HG03066 (cell line): ENCODE data around the gene CDK15.
"Not testable (repeated sequence)": the region's sequence is repeated elsewhere in the genome, so short reads cannot be mapped to it uniquely, and the experiment has no call there.

Experiments used
- ATAC-seq: cut with Tn5 transposase; IDR thresholded peaks from one replicate; pipeline ENCODE4 v1.9.1; 2021; ENCODE audit warnings: low read depth; ENCODE audit not compliant: unreplicated experiment

Gene CDK15

DNA sequence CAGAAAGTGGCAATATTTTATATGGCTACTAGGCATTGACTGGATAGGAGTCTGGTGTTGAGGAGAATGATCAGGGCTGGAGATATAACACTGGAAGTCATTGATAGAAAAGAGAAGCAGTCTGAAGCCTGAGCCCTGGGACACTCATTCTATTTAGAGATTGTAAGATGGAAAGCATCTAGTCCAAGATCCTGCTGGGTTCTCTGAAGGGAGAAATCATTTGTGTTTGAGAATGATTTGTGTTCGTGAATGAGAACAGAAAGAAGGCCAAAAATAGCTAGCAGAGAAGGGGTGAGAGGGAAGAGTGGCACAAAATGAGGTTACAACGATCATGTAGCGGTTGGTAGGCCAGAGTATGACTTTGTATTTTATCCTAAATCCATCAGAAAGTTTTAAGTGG lies 18.0 kb upstream of the CDK15 start:
- ATAC-seq: no peak

DNA sequence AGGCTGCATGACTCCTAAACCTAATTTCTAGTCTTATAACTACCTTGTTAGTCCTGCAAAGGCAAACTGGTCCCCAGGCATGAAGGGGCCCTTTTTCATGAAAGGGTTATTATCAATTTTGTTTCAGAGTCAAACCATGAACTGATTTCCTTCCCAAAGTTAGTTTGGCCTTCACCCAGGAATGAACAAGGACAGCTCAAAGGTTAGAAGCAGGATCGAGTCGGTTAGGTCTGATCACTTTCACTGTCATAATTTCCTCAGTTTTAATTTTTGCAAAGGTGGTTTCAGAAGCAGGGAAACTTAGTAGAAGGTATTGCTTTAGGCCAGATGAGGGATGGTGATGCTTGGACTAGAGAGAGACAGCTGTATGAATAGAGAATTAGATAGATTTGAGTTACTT lies 16.9 kb upstream of the CDK15 start:
- ATAC-seq: no peak

DNA sequence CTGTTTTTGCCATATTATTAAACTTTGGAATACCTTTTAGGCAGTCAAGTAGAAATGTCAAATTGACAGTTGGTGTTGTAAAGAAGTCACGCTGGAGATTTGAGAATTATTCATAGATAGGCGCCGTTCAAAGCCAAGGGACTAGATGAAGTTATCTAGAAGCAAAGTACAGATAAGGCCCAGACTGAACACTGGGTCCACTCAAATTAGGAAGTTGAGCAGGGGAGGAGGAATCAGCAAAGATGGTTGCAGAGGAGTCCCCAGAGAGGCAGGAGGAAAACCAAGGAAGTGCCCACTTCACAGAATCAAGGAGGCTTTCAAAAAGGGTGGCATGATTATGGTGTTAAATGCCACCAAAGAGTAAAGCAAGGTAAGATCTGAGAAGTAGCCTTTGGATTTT lies 16.0 kb upstream of the CDK15 start:
- no peak for ATAC-seq

DNA sequence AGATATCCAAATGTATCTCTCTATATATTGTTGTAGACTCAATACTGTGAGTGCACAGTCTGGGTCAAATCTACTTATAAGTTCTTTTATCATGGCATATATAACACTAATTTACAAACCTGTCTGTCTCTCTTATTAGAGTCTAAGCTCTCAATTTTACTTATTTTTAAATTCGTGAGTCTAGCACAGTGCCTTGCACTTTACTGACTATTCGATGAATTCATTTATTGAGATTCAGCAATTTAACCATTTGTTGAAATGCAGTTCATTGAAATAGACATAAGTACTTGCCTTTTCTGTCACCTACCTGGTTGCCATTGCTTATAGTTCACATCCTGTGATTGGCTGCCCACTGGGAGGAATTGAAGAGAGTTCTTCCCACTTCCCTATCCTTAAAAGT lies 15.3 kb upstream of the CDK15 start:
- no peak for ATAC-seq

DNA sequence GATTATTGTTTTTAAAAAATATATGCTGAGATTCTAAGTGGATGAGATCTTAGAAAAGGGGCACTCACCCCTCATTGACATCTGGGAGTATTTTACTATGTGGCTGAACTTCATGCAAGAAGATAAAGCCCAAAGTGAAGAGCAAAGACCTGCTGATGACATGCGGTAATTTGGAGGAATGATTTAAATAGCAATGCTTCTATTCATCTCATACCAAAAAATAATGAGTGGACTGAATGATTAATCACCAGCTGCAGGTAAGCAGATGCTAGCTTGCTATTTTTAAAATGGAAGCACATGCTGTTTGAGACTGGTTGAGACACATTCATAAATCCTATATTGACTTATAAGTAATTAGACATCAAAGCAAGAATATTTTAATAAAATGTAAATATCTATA lies 12.7 kb upstream of the CDK15 start:
- no peak for ATAC-seq

DNA sequence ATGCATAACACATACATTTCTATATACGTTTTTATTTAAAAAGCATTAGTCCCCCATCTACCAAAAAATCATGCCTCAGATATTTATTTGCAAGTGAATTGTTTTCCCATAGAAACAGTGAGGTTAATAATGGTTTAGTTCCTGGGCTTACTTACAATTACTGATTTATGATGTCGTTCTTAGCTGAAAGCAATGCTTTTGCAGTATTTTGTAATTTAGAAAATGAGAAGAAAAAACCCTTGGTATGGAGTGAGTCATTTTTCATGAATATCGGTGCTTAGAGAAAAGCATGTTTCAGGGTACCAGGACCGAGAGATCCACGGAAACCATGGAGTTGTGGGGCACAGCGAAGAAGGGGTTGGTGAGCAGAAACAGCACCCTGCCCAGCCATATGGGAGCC lies 12.0 kb upstream of the CDK15 start:
- ATAC-seq: no peak

DNA sequence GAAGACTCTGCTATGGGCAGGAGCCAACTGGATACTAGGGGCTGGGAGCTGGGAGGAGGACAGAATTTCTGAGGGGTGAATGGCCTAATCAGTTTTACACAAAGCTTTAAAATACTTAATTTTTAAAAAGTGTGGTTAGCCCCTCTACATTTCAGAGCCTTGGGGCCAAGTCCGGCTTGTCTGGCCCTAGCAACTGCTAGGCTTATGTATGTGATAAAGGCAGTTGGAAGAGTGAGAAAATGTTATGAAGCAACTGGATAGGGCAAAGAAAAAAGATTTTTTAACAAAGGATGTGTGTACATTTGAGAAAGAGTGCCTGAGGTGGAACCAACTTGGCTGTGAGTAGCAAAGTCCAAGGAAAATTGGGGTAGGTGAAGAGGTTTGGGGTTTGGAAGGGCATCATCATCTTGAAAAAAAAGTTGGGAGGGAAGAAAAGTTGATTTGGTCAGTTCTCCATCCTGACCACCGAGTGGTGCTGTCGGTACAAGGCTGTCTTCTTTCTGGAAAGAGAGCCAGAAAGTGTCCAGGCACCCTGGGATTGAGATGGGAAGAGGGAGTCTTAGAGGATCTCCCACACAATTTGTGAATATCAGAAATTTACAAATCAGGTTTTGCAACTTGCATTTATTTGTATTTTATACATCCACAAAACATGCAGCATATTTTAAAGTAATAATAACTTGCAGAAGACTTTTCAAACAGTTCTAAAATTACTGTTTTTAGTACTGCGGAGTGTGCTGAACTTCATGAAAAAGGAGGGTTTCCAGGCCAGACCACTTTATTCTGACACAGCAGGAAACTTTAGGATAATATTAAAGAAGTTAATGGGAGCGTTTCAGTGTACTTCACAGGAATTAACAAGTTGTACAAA lies 10.5 kb upstream of the CDK15 start:
- ATAC-seq: no peak

DNA sequence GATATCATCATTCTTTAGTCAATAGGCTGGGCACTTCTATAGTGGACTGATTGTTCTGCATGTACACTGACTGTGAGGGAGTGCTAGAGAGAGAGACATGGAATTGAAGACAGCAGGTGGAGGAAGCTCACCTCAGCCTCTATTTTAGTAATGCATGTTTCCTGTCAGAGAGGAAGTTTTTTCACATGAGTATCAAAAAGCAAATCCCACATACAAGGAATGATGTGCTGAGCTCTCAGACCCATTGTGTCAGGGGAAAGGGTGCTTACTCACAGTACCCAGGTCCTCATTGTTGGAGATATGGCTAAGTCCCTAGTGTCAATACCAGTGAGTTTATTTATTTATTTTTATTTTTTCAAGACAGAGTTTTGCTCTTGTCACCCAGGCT lies 9.9 kb upstream of the CDK15 start:
- ATAC-seq: no peak

DNA sequence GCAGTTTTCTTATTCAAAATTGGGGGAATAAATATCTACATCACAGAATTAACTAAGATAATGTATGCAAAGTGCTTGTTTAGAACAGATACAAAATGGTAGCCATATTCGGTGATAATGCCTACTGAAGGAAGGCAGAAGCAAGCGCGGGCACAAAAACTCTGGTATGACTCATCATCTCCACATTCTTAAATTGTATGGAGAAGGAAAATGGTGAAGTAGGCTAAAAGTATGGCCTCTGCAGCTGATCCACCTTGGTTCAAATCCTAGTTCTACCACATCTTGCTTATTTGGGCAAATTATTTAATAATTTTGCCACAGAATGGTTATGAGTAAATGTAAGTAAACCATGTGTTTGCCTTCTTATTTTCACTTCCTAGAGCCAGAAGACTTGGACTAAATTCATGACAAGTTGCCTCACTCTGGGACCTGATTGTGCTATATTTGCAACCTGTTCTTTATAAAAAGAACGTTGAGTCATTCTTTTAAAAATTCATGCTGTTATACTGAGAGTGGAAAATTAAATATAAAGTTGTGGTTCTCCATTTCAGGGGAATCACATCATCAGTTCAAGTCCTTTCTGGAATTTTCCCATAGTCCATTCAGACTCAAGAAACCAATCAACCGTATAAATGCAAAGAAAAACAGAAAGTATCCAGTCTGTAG lies 9.0 kb upstream of the CDK15 start:
- no peak for ATAC-seq

DNA sequence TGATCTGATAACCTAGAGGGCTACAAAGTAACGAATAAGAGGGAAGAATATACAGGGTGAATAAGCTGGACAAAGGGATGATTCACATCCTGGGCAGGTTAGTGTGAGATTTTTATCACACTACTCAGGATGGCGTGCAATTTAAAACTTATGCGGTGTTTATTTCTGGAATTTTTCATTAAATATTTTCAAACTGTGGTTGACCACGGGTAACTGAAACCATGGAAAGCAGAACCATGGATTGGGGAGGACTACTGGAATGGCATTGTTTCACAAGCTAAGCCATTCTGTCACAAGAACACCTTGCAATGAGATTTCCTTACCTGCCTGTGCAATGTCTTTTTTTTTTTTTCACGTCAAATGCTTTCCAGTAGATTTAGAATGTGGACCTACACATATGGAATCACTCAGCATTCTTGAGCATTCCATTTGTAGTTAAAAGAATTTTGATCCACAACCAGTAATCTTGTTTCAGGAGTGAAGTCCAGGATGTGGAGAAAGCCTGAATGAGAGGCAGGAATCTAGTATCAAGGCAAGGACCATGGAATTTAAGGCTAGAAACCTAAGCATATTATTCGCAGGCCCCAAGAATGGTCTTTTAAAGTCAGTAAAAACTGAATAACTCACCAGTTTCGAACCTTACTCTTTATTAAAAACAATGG lies 8.0 kb upstream of the CDK15 start:
- ATAC-seq: no peak

DNA sequence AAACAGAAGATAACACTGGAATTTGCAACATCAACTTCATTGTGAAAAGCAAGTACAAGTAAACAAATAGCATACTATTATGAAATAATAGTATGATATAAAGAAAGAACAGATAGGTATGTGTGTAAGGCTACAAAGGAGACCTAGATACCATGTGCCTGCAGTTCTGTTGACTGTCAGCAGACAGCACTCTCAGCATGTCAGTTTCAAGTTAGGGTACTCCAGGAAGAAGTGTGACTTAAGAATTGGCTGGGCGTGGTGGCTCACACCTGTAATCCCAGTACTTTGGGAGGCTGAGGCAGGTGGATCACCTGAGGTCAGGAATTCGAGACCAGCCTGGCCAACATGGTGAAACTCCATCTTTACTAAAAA lies 7.4 kb upstream of the CDK15 start:
- ATAC-seq: not testable (repeated sequence)

DNA sequence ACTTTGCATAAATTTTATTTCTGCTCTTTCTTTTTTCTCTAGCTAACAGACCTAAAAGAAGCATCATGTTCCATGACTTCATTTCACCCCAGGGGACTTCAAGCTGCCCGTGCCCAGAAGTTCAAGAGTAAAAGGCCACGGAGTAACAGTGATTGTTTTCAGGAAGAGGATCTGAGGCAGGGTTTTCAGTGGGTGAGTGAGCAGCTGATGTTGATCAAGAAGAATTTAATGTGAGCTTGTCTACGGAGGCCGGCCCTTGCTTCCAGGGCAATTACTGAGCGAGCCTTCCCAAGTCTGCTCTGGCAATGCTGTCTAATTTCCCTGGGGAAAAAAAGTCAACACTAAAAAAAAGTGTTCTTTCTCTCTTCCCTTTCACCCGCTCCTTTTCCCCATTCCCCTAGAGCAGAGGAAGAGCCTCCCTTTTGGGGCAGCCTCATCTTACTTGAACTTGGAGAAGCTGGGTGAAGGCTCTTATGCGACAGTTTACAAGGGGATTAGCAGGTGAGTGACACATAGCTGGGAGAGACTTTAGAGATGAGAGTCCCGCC lies 1.2 kb downstream of the CDK15 start:
- ATAC-seq: no peak

DNA sequence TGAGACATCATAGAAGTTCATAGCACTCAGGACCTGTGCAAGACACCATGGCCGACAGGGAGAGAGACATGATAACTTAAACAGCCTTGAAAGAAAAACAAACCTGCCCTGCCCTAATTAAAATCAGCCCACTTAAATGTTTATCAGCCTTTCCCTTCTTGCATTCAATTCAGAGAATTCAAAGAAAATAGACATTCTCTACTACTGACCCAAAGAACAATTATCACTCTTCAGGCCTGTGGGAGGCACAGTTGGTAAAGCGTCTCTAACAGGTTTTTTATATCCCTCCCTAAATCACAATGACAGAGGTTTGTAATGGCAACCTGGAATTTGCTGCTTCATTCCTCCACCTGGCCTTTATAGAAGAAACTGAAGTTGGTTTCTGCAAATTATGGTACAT lies 1.7 kb downstream of the CDK15 start:
- no peak for ATAC-seq

DNA sequence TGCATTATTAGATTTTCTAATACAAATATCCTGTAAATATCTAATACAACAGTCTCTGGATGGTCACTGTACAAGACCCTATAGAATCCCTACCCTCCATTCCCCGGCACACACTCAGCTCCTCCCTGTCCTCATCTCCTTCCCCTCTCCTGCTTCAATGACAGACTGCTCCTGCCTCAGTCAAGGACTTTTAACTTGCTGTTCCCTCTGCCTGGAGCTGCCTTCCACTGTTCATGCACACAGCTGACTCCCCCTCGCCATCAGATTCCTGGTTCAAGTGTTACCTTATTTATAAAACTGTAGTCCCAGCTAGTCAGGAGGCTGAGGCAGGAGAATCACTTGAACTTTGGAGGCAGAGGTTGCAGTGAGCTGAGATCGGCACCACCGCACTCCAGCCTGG lies 3.3 kb downstream of the CDK15 start:
- ATAC-seq: no peak

DNA sequence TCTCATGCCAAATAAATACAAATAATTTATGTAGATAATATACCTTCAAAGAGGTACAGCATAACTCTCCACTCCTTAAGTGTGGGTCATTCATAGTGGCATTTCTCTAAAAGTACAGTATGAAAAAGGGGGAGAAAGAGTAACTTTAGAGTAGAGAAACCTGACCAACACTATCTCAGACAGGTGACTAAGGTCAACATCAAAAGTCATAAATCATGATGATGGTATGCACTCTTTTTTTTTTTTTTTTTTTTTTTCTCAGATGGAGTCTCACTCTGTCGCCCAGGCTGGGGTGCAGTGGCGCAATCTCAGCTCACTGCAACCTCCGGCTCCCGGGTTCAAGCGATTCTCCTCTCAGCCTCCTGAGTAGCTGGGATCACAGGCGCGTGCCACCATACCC lies 4.3 kb downstream of the CDK15 start:
- ATAC-seq: not testable (repeated sequence)

DNA sequence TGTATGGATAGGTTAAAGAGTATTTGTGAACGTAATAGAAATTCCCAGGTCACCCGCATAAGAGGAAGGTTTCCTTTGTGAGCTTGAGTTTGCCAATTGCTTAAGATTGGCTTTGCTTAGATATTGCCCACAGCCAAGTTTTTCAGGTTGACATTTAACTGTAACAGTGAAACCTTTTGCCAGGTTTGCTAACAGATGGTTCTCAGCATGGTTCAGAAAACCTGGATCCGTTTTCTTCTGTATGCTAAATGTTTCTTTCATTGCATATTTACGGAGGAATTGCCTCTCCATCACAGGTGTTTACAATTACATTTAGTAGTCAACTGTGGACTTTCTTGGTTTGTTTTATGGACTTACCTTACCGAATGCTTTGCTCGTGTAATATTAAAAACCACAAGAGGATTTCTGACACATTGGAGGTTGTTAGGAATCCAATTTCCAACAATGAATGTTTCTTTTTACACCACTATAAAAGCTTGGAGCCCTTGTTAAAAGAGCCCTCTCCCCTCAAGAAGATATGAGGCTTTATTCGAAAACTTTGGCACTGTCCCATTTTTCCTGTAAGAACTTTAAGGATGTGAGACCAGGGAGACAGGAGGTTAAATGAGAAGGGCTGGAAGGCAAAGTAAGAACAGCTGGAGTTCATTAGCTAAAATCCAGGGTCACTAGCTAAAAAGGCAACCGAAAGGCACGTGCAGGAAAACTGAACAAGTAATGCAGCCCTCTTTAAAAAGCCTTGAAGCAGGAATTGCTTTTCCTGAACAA lies 7.8 kb downstream of the CDK15 start:
- ATAC-seq: no peak

DNA sequence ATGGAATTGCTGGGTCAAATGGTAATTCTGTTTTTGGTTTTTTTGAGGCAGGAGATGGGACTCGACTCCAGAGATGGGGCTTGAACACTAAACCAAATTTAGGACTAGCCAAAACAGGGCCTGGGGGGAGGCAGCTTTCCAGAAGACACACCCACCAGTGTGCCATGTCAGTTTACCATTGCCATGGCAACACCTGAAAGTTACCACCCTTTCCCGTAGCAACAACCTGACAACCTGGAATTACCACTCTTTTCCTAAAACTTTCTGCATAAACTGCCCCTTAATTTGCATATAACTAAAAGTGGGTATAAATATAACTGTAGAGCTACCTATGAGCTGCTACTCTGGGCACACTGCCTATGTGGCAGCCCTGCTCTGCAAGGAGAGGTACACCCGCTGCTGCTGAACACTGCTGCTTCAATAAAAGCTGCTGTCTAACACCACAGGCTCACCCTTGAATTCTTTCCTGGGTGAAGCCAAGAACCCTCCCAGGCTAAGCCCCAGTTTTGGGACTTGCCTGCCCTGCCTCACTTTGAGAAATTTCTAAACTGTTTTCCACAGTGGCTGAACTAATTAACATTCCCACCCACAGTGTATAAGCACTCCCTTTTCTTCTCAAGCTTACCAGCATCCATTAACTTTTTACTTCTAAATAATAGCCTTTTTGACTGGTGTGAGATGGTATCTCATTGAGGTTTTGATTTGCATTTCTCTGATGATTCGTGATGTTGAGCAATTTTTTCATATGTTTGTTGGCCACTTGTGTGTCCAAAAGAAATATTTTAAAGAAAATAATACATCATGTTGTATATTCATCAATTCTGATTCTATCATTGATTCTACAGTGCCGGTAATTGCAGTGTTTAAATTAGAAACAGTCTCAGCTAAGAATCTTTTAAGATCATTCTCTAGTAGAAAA lies 10.6 kb downstream of the CDK15 start:
- no peak for ATAC-seq

DNA sequence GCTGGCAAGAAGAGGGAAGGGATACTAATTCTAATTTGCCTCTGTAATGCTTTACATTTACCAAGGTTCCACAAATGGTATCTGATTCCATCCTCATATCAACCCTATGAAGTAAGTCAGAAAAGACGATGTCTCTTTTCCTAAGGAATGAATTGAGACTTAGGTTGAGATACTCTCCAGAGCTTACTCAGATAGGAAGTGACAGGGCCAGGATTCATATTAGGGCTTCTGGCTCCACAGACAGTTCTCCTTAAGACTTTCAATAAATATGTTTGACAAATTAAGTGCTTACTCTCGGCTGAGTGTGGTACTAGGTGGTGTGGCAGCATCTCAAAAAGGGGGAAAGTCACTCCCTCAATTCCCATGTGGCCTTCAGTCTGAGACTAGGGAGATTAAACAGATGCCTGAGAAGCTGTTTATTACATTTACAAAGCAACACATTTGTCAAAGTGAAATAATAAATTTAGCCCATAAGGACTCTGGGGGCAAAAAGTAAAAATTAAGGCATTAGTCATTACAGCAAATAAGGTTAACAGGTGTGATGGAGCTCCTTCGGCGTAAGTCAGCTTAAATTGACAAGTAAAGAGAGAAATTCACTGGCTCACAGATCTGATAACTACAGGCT lies 14.2 kb downstream of the CDK15 start:
- no peak for ATAC-seq

DNA sequence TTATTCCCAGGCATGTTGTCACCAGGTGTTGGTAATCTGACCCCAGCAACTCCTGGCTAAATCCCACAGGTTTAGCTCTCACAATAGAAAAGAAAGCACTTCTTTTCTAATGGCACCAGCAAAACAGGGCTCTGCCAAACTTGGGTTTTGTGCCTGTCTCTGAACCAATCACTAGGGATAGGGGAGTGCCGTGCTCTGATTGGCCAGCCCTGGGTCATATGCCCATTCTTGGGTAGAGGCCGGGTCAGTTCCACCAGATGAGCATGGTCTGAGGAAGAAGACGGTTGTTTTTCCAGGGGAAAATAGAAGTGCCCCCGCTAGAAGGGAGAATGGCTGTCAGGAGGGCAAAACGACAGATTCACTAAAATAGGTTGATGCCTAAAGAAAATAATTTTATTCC lies 14.7 kb downstream of the CDK15 start:
- ATAC-seq: no peak
